Ishikawa (cell line): ENCODE data around the gene SMIM28.

Source experiments
- CEBPB ChIP-seq: IDR thresholded peaks from 2 replicates; pipeline ENCODE4 v1.6.1; 2012
- CREB1 ChIP-seq: IDR thresholded peaks from 2 replicates; pipeline ENCODE4 v1.6.1; 2012; ENCODE audit warnings: low read depth
- EGR1 ChIP-seq: IDR thresholded peaks from 2 replicates; pipeline ENCODE4 v1.6.1; 2012
- EP300 ChIP-seq: IDR thresholded peaks from 2 replicates; pipeline ENCODE4 v1.6.1; 2012; ENCODE audit warnings: borderline replicate concordance
- FOXM1 ChIP-seq: IDR thresholded peaks from 2 replicates; pipeline ENCODE4 v1.6.1; 2012; ENCODE audit warnings: low read depth, borderline replicate concordance
- NFIC ChIP-seq: IDR thresholded peaks from 2 replicates; pipeline ENCODE4 v1.6.1; 2012
- RAD21 ChIP-seq: IDR thresholded peaks from 2 replicates; pipeline ENCODE4 v1.6.1; 2012; ENCODE audit warnings: low read depth
- REST ChIP-seq: IDR thresholded peaks from 2 replicates; pipeline ENCODE4 v1.6.1; 2012; ENCODE audit warnings: low read depth, mild to moderate bottlenecking
- TAF1 ChIP-seq: IDR thresholded peaks from 2 replicates; pipeline ENCODE4 v1.6.1; 2012; ENCODE audit warnings: low read depth, mild to moderate bottlenecking
- TCF12 ChIP-seq: IDR thresholded peaks from 2 replicates; pipeline ENCODE4 v1.6.1; 2012; ENCODE audit warnings: low read depth
- TEAD4 ChIP-seq: IDR thresholded peaks from 2 replicates; pipeline ENCODE4 v1.6.1; 2012
- YY1 ChIP-seq: IDR thresholded peaks from 2 replicates; pipeline ENCODE4 v1.6.1; 2012; ENCODE audit warnings: low read depth
- TF ChIP-seq, protein P1 (sequence below): IDR thresholded peaks from 2 replicates; pipeline ENCODE4 v1.6.1; 2012
- TF ChIP-seq, protein P2 (sequence below): IDR thresholded peaks from 2 replicates; pipeline ENCODE4 v1.6.1; 2012

DNA sequence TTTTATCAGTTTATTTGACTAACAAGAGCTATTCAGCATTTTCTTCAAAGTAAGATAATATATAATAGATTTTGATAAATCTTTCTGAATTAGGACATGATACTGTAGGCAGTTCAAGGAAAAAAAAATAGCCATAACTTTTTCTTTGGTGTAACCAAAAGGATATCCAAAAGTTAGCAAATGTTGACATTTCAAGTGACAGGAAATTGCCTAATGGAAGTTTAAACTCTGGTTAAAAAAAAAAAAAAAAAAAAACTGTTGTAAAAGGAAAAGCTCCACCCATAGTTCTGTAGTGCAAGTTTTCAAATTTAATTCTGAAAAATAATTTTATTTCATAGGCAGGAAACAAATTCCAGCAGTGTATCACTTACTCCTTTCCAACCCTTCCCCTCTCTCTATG lies 45.2 kb downstream of the SMIM28 start:
- TF ChIP-seq CREB1 (no peak), NFIC (no peak), EGR1 (no peak), TAF1 (no peak), YY1 (no peak), EP300 (no peak), TEAD4 (no peak), FOXM1 (no peak), CEBPB (no peak), RAD21 (no peak), TCF12 (no peak), REST (no peak)
- TF ChIP-seq, protein P1, sequence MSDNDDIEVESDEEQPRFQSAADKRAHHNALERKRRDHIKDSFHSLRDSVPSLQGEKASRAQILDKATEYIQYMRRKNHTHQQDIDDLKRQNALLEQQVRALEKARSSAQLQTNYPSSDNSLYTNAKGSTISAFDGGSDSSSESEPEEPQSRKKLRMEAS: no peak
- TF ChIP-seq, protein P2, sequence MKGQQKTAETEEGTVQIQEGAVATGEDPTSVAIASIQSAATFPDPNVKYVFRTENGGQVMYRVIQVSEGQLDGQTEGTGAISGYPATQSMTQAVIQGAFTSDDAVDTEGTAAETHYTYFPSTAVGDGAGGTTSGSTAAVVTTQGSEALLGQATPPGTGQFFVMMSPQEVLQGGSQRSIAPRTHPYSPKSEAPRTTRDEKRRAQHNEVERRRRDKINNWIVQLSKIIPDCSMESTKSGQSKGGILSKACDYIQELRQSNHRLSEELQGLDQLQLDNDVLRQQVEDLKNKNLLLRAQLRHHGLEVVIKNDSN: no peak
